GM12801 (cell line): Measurements from ENCODE around the gene DDIT4.

ENCODE experiments used
- CTCF ChIP-seq: IDR thresholded peaks from one replicate; pipeline ENCODE4 v1.5.1; 2011; ENCODE audit warnings: control low read depth; ENCODE audit not compliant: insufficient read length; ENCODE audit errors: extremely low read depth

Gene DDIT4

GRCh38 chr10:72303424-72304128 is 29.9 kb downstream of the DDIT4 start:
- no peak for TF ChIP-seq CTCF

GRCh38 chr10:72306215-72306760 is 32.6 kb downstream of the DDIT4 start:
- TF ChIP-seq CTCF, result no peak

- no peak for TF ChIP-seq CTCF
Measured at GRCh38 chr10:72308320-72308987, 34.7 kb downstream of the DDIT4 start.

GRCh38 chr10:72309290-72310240 is 35.8 kb downstream of the DDIT4 start:
- no peak for TF ChIP-seq CTCF

- TF ChIP-seq CTCF, result no peak
Measured at GRCh38 chr10:72310241-72310633, 36.5 kb downstream of the DDIT4 start.

GRCh38 chr10:72310636-72311035 is 36.9 kb downstream of the DDIT4 start:
- TF ChIP-seq CTCF, result no peak

- no peak for TF ChIP-seq CTCF
Measured at GRCh38 chr10:72311667-72312066, 37.9 kb downstream of the DDIT4 start.
